ENCODE results near the gene GP1BA. TPM values are rescaled to one million over a fixed set of nuclear protein-coding genes. Genes with fewer than 3 reads are reported as not detected.

Gene GP1BA
- total RNA-seq (2022; extraction: Qiagen RNA extraction), result not detected in 5 replicates

DNA sequence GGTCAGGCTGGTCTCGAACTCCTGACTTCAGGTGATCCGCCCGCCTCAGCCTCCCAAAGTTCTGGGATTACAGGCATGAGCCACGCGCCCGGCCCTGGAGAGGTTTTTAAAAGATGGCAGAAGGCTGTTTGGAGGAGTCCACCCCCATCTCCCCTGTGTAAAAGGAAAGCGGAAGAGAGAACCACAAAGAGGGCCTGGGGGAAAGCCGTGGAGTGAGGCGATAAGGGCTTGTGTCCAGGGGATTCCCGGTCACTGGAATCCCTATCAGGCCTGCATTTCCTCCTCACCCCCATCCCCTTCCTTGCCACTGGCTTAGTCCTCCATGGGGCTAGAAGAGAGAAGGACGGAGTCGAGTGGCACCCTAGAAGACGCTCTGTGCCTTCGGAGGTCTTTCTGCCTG is at the start of gene GP1BA:
TSS of gene GP1BA (plus strand) at position 315 of the 400 bp plus-strand sequence. CDS start 328 bp downstream, outside the sequence.

DNA sequence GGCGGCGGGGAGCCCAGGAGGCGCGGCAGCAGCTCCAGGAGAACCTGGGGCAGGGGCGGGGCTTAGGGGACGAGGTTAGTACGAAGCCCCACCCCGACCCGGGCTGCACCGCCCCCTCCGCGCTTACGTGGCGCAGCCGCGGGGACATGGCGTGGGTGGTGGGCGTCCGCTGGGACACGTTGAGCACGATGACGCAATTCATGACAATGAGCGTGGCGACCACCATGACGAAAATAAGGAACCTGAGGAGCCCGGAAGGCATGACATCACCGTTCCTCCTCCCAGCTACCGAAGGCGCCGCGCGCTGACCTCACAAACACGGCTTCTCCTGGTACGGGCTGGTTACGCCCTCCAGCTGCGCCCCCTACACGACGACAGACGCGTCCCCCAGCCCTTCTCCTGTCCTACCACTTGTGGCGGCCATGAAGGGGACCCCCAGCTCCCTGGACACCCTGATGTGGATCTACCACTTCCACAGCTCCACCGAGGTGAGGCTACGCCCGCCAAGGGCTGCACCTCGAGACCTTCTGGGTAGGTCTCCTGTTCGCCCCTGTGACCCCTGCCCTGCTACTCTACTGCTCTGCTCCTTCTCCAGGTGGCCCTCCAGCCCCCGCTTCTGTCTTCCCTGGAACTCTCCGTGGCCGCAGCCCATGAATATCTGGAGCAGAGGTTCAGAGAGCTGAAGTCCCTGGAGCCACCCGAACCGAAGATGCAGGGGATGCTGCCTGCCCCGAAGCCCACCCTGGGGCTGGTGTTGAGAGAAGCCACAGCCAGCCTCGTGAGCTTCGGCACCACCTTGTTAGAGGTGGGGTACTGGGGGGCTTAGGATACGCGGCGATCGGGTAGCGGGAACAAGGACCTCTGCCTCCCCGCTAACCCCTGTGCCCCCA is 32.5 kb upstream of the GP1BA start, which contains the start of gene C17orf107:
TSS of gene C17orf107 (plus strand) at position 196 of the 890 bp plus-strand sequence. CDS start at position 423, 227 bp downstream.

GRCh38 chr17:4903051-4903818 is 28.8 kb upstream of the GP1BA start, which contains the start of gene CHRNE:
Gene CHRNE (minus strand): TSS chr17:4903098. CDS start chr17:4903063, 35 bp downstream.

DNA sequence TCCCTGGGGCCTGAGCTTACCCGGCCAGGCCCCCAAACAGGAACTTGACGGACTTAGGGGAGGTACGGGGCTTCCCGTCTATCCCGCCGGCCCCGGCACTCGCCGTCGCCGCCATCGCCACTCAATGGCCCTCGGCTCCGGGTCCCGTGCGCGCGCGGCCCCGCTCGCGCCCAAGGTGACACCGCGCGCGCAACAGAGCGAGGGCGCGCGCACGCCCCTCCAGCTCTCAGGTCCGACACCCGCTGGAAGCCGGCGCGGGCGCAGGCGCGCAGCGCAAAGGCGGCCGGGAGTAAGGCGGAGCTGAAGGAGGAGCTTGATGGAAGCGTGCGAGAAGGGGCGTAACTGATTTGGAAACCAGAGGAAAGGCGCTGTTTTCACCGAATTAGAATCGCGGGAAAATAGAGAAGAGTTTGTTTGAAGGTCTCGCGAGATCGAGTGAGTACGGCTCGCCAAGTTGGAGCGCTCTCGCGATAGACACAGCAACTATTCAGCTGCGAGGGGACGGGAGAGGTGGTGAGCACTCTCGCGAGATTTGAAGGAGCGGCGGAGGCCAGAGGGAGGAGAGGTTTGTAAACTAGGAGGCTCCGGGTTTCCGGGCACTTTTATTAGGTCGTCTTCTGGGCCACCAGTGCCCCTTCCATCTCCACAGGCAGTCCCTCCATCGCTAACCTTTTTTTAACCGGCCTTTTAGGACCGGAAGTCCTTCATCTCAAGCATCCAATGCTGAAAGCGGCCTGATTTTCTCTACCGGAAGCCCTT is 7.9 kb downstream of the GP1BA start, which contains the start of the genes RNF167 and SLC25A11:
TSS of gene RNF167 (plus strand) at position 473 of the 759 bp plus-strand sequence. CDS start 642 bp downstream, outside the sequence.
TSS of gene SLC25A11 (minus strand) at position 251 of the 759 bp plus-strand sequence. CDS start at position 115, 136 bp downstream.

GRCh38 chr17:4948166-4948930 is 16.3 kb downstream of the GP1BA start, which contains the start of gene PFN1:
Gene PFN1 (minus strand): TSS chr17:4948530. CDS start chr17:4948394, 136 bp downstream.

DNA sequence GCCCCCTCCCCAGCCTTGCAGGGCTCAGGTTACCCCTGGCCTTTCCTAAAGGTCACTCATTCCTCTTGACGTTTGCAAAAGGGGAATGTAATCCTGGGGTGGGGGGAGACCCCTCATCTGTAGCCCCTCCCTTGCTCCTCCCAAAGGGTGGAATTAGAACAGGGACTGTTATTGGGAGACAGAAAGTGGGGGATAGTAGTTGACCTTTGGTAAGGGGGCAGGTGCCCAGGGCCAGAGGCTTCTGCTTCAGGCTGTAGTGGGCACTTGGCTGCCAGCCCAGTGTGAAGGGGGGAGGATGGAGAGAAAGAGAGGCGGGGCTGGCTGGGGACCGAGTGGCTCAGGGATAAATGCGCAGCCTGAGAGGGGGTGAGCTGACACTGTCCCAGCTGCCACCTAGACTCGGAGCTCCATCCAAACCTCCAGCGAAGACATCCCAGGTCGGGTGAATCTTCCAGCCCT is 18.7 kb downstream of the GP1BA start, which contains the start of gene ENO3:
TSS of gene ENO3 (plus strand) at position 374 of the 459 bp plus-strand sequence. CDS start 711 bp downstream, outside the sequence.

GRCh38 chr17:4967539-4968485 is 35.7 kb downstream of the GP1BA start, which contains the start of gene SPAG7:
Gene SPAG7 (minus strand): TSS chr17:4967817. CDS start chr17:4967804, 13 bp downstream.

Other genes starting within 250 kb of the GP1BA start
- gene PELP1, start 228.1 kb upstream of the GP1BA start, total RNA-seq (2022; extraction: Qiagen RNA extraction), result 67.8 to 72.2 TPM (median 71.2 TPM) in 5 replicates
- 48.0 to 63.1 TPM (median 54.3 TPM) in 5 replicates for gene ARRB2, start 221.6 kb upstream of the GP1BA start, total RNA-seq (2022; extraction: Qiagen RNA extraction)
- 36.8 to 42.3 TPM (median 40.0 TPM) in 5 replicates for gene MED11, start 200.8 kb upstream of the GP1BA start, total RNA-seq (2022; extraction: Qiagen RNA extraction)
- 0.31 to 0.51 TPM (median 0.41 TPM) in 5 replicates for gene ZMYND15, start 192.4 kb upstream of the GP1BA start, total RNA-seq (2022; extraction: Qiagen RNA extraction)
- gene CXCL16, start 192.3 kb upstream of the GP1BA start, total RNA-seq (2022; extraction: Qiagen RNA extraction), result 13.6 to 19.1 TPM (median 15.5 TPM) in 5 replicates
- 0.21 to 1.0 TPM (median 0.47 TPM) in 5 replicates for gene TM4SF5, start 160.4 kb upstream of the GP1BA start, total RNA-seq (2022; extraction: Qiagen RNA extraction)
- 0.41 to 1.1 TPM (median 0.74 TPM) in 5 replicates for gene VMO1, start 145.9 kb upstream of the GP1BA start, total RNA-seq (2022; extraction: Qiagen RNA extraction)
- 0.10 TPM in 1 of 5 replicates, not detected in the others for gene GLTPD2, start 143.3 kb upstream of the GP1BA start, total RNA-seq (2022; extraction: Qiagen RNA extraction)
- gene PSMB6, start 136.1 kb upstream of the GP1BA start, total RNA-seq (2022; extraction: Qiagen RNA extraction), result 442 to 505 TPM (median 483 TPM) in 5 replicates
- 18.9 to 25.3 TPM (median 23.9 TPM) in 5 replicates for gene PLD2, start 125.1 kb upstream of the GP1BA start, total RNA-seq (2022; extraction: Qiagen RNA extraction)
- gene MINK1, start 98.9 kb upstream of the GP1BA start, total RNA-seq (2022; extraction: Qiagen RNA extraction), result 47.9 to 64.6 TPM (median 57.9 TPM) in 5 replicates
- 0.17 to 0.31 TPM (median 0.25 TPM) in 5 replicates for gene C17orf107, start 32.7 kb upstream of the GP1BA start, total RNA-seq (2022; extraction: Qiagen RNA extraction)
- 0.05 to 0.12 TPM (median 0.07 TPM) in 4 of 5 replicates, not detected in the other for gene CHRNE, start 29.2 kb upstream of the GP1BA start, total RNA-seq (2022; extraction: Qiagen RNA extraction)
- 59.5 to 69.3 TPM (median 66.9 TPM) in 5 replicates for gene SLC25A11, start 7.8 kb downstream of the GP1BA start, total RNA-seq (2022; extraction: Qiagen RNA extraction)
- 86.0 to 136 TPM (median 116 TPM) in 5 replicates for gene RNF167, start 8.0 kb downstream of the GP1BA start, total RNA-seq (2022; extraction: Qiagen RNA extraction)
- gene PFN1, start 16.3 kb downstream of the GP1BA start, total RNA-seq (2022; extraction: Qiagen RNA extraction), result 2,071 to 2,769 TPM (median 2,761 TPM) in 5 replicates
- gene ENO3, start 18.8 kb downstream of the GP1BA start, total RNA-seq (2022; extraction: Qiagen RNA extraction), result 43.2 to 51.8 TPM (median 45.9 TPM) in 5 replicates
- 66.5 to 79.2 TPM (median 70.5 TPM) in 5 replicates for gene SPAG7, start 35.5 kb downstream of the GP1BA start, total RNA-seq (2022; extraction: Qiagen RNA extraction)
- gene CAMTA2, start 55.4 kb downstream of the GP1BA start, total RNA-seq (2022; extraction: Qiagen RNA extraction), result 25.5 to 36.5 TPM (median 31.3 TPM) in 5 replicates
- gene INCA1, start 65.2 kb downstream of the GP1BA start, total RNA-seq (2022; extraction: Qiagen RNA extraction), result 1.1 to 2.0 TPM (median 1.8 TPM) in 5 replicates
- 98.2 to 122 TPM (median 115 TPM) in 5 replicates for gene KIF1C, start 65.7 kb downstream of the GP1BA start, total RNA-seq (2022; extraction: Qiagen RNA extraction)
- 0.54 to 1.2 TPM (median 0.73 TPM) in 5 replicates for gene SLC52A1, start 103.1 kb downstream of the GP1BA start, total RNA-seq (2022; extraction: Qiagen RNA extraction)
- gene ZFP3, start 146.2 kb downstream of the GP1BA start, total RNA-seq (2022; extraction: Qiagen RNA extraction), result 0.94 to 1.3 TPM (median 1.1 TPM) in 5 replicates
- gene ZNF232, start 179.6 kb downstream of the GP1BA start, total RNA-seq (2022; extraction: Qiagen RNA extraction), result 3.7 to 4.2 TPM (median 4.0 TPM) in 5 replicates
- gene USP6, start 183.8 kb downstream of the GP1BA start, total RNA-seq (2022; extraction: Qiagen RNA extraction), result 0.02 TPM in 5 replicates